Liver (tissue), 9 donors: Measurements from ENCODE around the gene SHC1. TPM values are rescaled to one million over a fixed set of nuclear protein-coding genes. Genes with fewer than 3 reads are reported as not detected.

Experiments used
- DNase-seq: peaks from one replicate; pipeline ENCODE4 v3.0.0-alpha.2; 2017; ENCODE audit warnings: low spot score
- H3K27ac ChIP-seq, 2 donors: one replicate each; pipeline ENCODE4 v1.7.0; 2013; ENCODE audit warnings: inconsistent platforms in 2 of 2, low read length in 2 of 2, control low read depth in 1 of 2, low read depth in 1 of 2, mild to moderate bottlenecking in 1 of 2
- H3K27me3 ChIP-seq, 4 donors: one replicate each; pipeline versions ENCODE4 v1.6.1 to v1.7.0; 2013; ENCODE audit warnings: low read length in 3 of 4, inconsistent platforms in 1 of 4, mild to moderate bottlenecking in 1 of 4, moderate library complexity in 1 of 4; ENCODE audit not compliant: control insufficient read depth in 4 of 4, insufficient read depth in 4 of 4
- H3K36me3 ChIP-seq, 4 donors: one replicate each; pipeline versions ENCODE4 v1.6.1 to v1.7.0; 2013; ENCODE audit warnings: low read length in 3 of 4, mild to moderate bottlenecking in 3 of 4, low read depth in 1 of 4, moderate library complexity in 1 of 4; ENCODE audit not compliant: control insufficient read depth in 4 of 4, insufficient read depth in 3 of 4
- H3K4me1 ChIP-seq, 4 donors: one replicate each; pipeline versions ENCODE4 v1.6.1 to v1.7.0; 2013; ENCODE audit warnings: low read length in 3 of 4, mild to moderate bottlenecking in 3 of 4, moderate library complexity in 1 of 4; ENCODE audit not compliant: control insufficient read depth in 4 of 4, insufficient read depth in 4 of 4
- H3K4me3 ChIP-seq, 3 donors: one replicate each; pipeline versions ENCODE4 v1.6.1 to v1.7.0; 2013; ENCODE audit warnings: low read length in 3 of 3, control low read depth in 1 of 3, low read depth in 1 of 3, mild to moderate bottlenecking in 1 of 3
- H3K9ac ChIP-seq, 2 donors: one replicate each; pipeline ENCODE4 v1.7.0; 2013; ENCODE audit warnings: low read length in 2 of 2, mild to moderate bottlenecking in 2 of 2, moderate library complexity in 2 of 2, control low read depth in 1 of 2, low read depth in 1 of 2
- H3K9me3 ChIP-seq, 4 donors: one replicate each; pipeline versions ENCODE4 v1.6.1 to v1.7.0; 2013; ENCODE audit warnings: low read length in 3 of 4; ENCODE audit not compliant: control insufficient read depth in 4 of 4
- CTCF ChIP-seq: fragments of 150-350 bp; IDR thresholded peaks from 2 replicates; pipeline ENCODE4 v1.5.1; 2017; ENCODE audit warnings: improper control_type of control experiment, low read depth, low read length; ENCODE audit not compliant: missing input control
- EGR1 ChIP-seq, 2 donors: IDR thresholded peaks; 2 replicates each; pipeline ENCODE4 v1.6.1; 2016 to 2018; ENCODE audit warnings: antibody characterized with exemption in 2 of 2, low read depth in 2 of 2
- FOXA1 ChIP-seq: IDR thresholded peaks from 2 replicates; pipeline ENCODE4 v1.6.1; 2016; ENCODE audit warnings: antibody characterized with exemption
- FOXA2 ChIP-seq: IDR thresholded peaks from 2 replicates; pipeline ENCODE4 v1.6.1; 2016; ENCODE audit warnings: antibody characterized with exemption
- GABPA ChIP-seq, 2 donors: IDR thresholded peaks in 1 of 2; conservative IDR thresholded peaks in 1 of 2; 2 replicates each; pipeline ENCODE4 v1.6.1; 2016; ENCODE audit warnings: antibody characterized with exemption in 2 of 2, mild to moderate bottlenecking in 1 of 2, moderate library complexity in 1 of 2
- JUND ChIP-seq, 2 donors: IDR thresholded peaks; 2 replicates each; pipeline ENCODE4 v1.6.1; 2016; ENCODE audit warnings: antibody characterized with exemption in 2 of 2
- NR2F2 ChIP-seq: IDR thresholded peaks from 2 replicates; pipeline ENCODE4 v1.6.1; 2016; ENCODE audit warnings: antibody characterized with exemption
- RAD21 ChIP-seq, 2 donors: IDR thresholded peaks; 2 replicates each; pipeline ENCODE4 v1.6.1; 2016; ENCODE audit warnings: antibody characterized with exemption in 2 of 2, mild to moderate bottlenecking in 2 of 2
- RXRA ChIP-seq, 2 donors: IDR thresholded peaks; 2 replicates each; pipeline ENCODE4 v1.6.1; 2017 to 2018; ENCODE audit warnings: antibody characterized with exemption in 2 of 2, mild to moderate bottlenecking in 1 of 2
- SP1 ChIP-seq: IDR thresholded peaks from 2 replicates; pipeline ENCODE4 v1.6.1; 2018; ENCODE audit warnings: antibody characterized with exemption, mild to moderate bottlenecking
- TAF1 ChIP-seq: conservative IDR thresholded peaks from 2 replicates; pipeline ENCODE4 v1.6.1; 2016; ENCODE audit warnings: antibody characterized with exemption, mild to moderate bottlenecking
- ZBTB33 ChIP-seq: IDR thresholded peaks from 2 replicates; pipeline ENCODE4 v1.6.1; 2016; ENCODE audit warnings: antibody characterized with exemption
- WGBS: extraction: QIAGEN DNeasy Blood & Tissue Kit; methylation state at CpG from one replicate; pipeline ENCODE4 v1.1.7; 2013; 5-methylcytosine and 5-hydroxymethylcytosine counted together
- polyA plus RNA-seq, 2 donors: library from polyadenylated mRNA; stranded (reverse) in 1 of 2; unstranded in 1 of 2; fragments of 200-250 nt in 1 of 2; fragments of >200 nt in 1 of 2; fragmentation: Nextera tagmentation in 1 of 2; extraction: Ambion mirVana in 1 of 2; gene quantifications; one replicate each; pipeline versions ENCODE4 v1.2.1 to v1.2.3, GENCODE V29; 2013 to 2015
- total RNA-seq, 2 donors: library from RNA; depleted of rRNA; stranded (reverse); fragments of >200 nt; gene quantifications; one replicate each; pipeline ENCODE4 v1.2.3, GENCODE V29; 2014
- TF ChIP-seq, protein P1 (sequence below): IDR thresholded peaks from 2 replicates; pipeline ENCODE4 v1.6.1; 2016; ENCODE audit warnings: antibody characterized with exemption
- donor health status: healthy.
- donor health status: healthy.
- donor health status: healthy.
- donor health status: healthy.
- donor health status: healthy.

The SHC1 gene
- total and polyA plus RNA-seq, 4 donors: 27.2 to 65.5 (median 58.0) TPM

DNA sequence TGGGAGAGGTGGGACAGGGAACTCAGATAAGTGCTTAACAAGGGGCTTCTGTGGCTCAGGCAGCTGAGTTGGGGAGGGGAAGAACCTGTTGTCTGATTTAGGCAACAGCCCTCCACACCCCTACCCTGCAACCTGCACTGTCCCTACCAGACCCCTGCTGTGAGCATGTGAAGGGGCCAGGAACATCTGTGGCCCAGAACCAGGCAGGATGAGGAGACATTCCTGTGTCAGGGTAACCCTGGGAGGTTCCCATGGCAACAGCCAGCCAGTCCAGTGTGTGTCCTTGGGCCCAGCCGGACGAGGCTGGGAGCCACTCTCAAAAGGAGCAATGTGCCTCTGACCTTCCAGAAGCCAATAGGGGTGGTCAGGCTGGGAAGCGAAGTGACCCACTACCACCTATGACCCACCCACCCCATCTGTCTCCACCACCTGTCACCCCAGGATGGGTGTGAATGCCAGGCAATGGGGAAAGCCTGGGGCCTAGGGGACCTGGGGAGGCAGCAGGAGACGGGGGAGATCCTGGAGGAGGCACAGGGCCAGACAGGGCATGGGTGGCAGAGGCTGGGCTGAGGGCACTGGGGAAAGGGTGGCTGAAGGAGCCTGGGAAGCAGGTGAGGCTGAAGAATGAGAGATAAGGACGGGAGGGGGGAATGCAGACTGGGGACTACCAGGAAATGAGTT, 29.1 kb downstream of the SHC1 start:
- no peak overlapping the region for H3K9ac ChIP-seq
- WGBS: 65% methylated on average over 5 of the region's 5 CpGs
- TF ChIP-seq TAF1: no peak
- no peak for TF ChIP-seq RAD21 (IDR thresholded peaks at IDR 0.05)
- H3K27ac ChIP-seq: no peak overlapping the region
- no peaks in the 10 kb centered on the region for H3K36me3 ChIP-seq
- H3K4me3 ChIP-seq: no peak overlapping the region
- no peaks in the 10 kb centered on the region for H3K27me3 ChIP-seq
- no peak for DNase-seq
- H3K4me1 ChIP-seq: peaks cover 6 to 55% (median 31%) of the 10 kb centered on the region in 4 donors
- no peaks in the 10 kb centered on the region for H3K9me3 ChIP-seq

DNA sequence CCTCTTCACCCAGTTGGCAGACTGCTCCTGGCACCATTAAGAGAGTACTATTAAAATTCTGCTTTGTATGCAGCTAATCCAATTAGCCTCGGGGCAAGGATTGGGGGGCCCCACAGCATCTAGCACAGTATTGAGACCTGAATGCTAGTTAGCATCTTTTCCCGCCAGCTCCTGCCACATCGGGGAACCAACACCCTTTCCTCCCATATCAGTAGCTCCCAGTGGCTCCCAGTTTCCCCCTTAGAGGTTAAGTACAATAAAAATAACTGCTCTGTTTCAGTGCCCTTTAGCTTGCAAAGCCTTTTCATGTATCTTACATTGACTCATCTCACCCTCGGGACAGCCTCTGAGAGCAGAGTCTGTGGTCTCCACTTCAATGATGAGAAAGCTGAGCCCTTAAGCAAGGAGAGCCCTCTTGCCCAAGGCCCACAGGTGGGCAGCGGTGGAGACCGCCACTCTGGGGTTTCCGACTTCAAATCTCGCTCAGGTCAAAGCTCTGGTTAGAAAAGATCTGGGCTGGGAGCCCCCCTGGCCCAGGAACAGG, 29.8 kb downstream of the SHC1 start:
- no peak for DNase-seq
- H3K36me3 ChIP-seq: no peaks in the 10 kb centered on the region
- H3K4me1 ChIP-seq: peaks cover 6 to 55% (median 35%) of the 10 kb centered on the region in 4 donors
- H3K27me3 ChIP-seq: no peaks in the 10 kb centered on the region
- H3K4me3 ChIP-seq: no peak overlapping the region
- no peaks in the 10 kb centered on the region for H3K9me3 ChIP-seq
- no peak overlapping the region for H3K27ac ChIP-seq
- WGBS: 91% methylated on average over 8 of the region's 8 CpGs
- no peak for TF ChIP-seq FOXA2
- TF ChIP-seq SP1: no peak
- no peak for TF ChIP-seq FOXA1
- no peak for TF ChIP-seq RXRA (IDR thresholded peaks at IDR 0.05)
- TF ChIP-seq RAD21 (IDR thresholded peaks at IDR 0.05): no peak
- TF ChIP-seq CTCF: no peak
- TF ChIP-seq GABPA (IDR thresholded peaks at IDR 0.05 in 1 of 2, conservative IDR thresholded peaks at IDR 0.05 in 1 of 2): no peak
- no peak for TF ChIP-seq TAF1
- no peak for TF ChIP-seq JUND (IDR thresholded peaks at IDR 0.05)
- no peak for TF ChIP-seq EGR1 (IDR thresholded peaks at IDR 0.05; ENCODE audit: low read depth in 2 of 2)
- TF ChIP-seq, protein P1, sequence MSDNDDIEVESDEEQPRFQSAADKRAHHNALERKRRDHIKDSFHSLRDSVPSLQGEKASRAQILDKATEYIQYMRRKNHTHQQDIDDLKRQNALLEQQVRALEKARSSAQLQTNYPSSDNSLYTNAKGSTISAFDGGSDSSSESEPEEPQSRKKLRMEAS: no peak
- TF ChIP-seq ZBTB33: no peak
- TF ChIP-seq NR2F2: no peak
- H3K9ac ChIP-seq: no peak overlapping the region

DNA sequence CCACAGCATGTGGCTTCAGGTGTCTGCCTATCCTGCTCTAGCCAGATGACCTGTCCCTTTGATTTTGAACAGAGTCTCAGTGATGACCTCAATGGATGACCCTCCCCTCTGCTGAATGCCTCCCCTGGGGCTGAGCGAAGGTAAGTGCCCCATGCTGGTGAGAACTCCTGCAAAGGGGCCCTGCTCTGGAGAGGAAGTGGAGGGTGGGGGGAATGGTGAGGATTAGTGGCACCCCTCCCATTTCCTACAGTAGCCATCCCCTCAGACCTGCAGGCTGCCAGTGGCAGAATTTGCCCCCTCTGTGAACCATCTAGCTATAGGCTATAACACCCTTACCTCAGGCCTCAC, 30.4 kb downstream of the SHC1 start:
- H3K9ac ChIP-seq: no peak overlapping the region
- H3K27me3 ChIP-seq: no peaks in the 10 kb centered on the region
- no peaks in the 10 kb centered on the region for H3K9me3 ChIP-seq
- no peak overlapping the region for H3K4me3 ChIP-seq
- no peak for TF ChIP-seq TAF1
- WGBS: 97% methylated on average over 1 of the region's 1 CpG
- peaks cover 6 to 55% (median 35%) of the 10 kb centered on the region in 4 donors for H3K4me1 ChIP-seq
- no peak for DNase-seq
- no peaks in the 10 kb centered on the region for H3K36me3 ChIP-seq
- no peak overlapping the region for H3K27ac ChIP-seq
